WTC11 (cell line): ENCODE results near the gene C3orf22. TPM values are rescaled to one million over a fixed set of nuclear protein-coding genes. Genes with fewer than 3 reads are reported as not detected.

ENCODE experiments used
- ATAC-seq: fragments of 200-7000 bp; cut with Tn5 transposase; 2 replicates; pipeline ENCODE4 v1.10.0; 2021; ENCODE audit warnings: mild to moderate bottlenecking, moderate library complexity
- CTCF ChIA-PET: fragments of 300-600 bp; sonication (Branson Sonifier 250); formaldehyde crosslinking; loops from one replicate; lab custom pipeline; 2021; ENCODE audit warnings: antibody characterized with exemption; lab: Charles Lee
- POLR2A ChIA-PET: fragments of 350-600 bp; sonication (Branson Sonifier 250); formaldehyde crosslinking; loops from one replicate; lab custom pipeline; 2021; ENCODE audit warnings: antibody characterized with exemption; lab: Charles Lee
- DNase-seq: peaks from one replicate; pipeline ENCODE4 v3.0.0; 2021; ENCODE audit warnings: low spot score
- H3K27ac Mint-ChIP-seq: 2 replicates; pipeline ENCODE4 v1.8.0; 2021; ENCODE audit warnings: mixed read lengths
- H3K27me3 Mint-ChIP-seq: 2 replicates; pipeline ENCODE4 v1.8.0; 2021; ENCODE audit warnings: low read depth, mild to moderate bottlenecking, moderate library complexity, mixed read lengths
- H3K36me3 Mint-ChIP-seq: 2 replicates; pipeline ENCODE4 v1.8.0; 2021; ENCODE audit warnings: mixed read lengths
- H3K4me1 Mint-ChIP-seq: 2 replicates; pipeline ENCODE4 v1.8.0; 2022; ENCODE audit warnings: mixed read lengths
- H3K4me3 Mint-ChIP-seq: 2 replicates; pipeline ENCODE4 v1.8.0; 2021; ENCODE audit warnings: mild to moderate bottlenecking, moderate library complexity, mixed read lengths
- H3K9me3 Mint-ChIP-seq: 2 replicates; pipeline ENCODE4 v1.8.0; 2021; ENCODE audit warnings: mixed read lengths
- CREM ChIP-seq: sonication (generic); formaldehyde crosslinking; IDR thresholded peaks from 2 replicates; pipeline ENCODE4 v1.8.1; 2022; ENCODE audit warnings: mild to moderate bottlenecking, missing genetic modification reagents, moderate library complexity
- EMX1 ChIP-seq: fragments of 250-450 bp; sonication (Bioruptor Pico); IDR thresholded peaks from 2 replicates; pipeline ENCODE4 v1.8.0; 2021; ENCODE audit warnings: mild to moderate bottlenecking
- FOXJ3 ChIP-seq: sonication (generic); formaldehyde crosslinking; IDR thresholded peaks from 2 replicates; pipeline ENCODE4 v1.9.0; 2021; ENCODE audit warnings: missing genetic modification reagents, mild to moderate bottlenecking, borderline replicate concordance
- HMGA2 ChIP-seq: fragments of 250-450 bp; sonication (Bioruptor Pico); IDR thresholded peaks from 2 replicates; pipeline ENCODE4 v1.4.0; 2021; ENCODE audit warnings: mild to moderate bottlenecking, moderate library complexity
- MXD4 ChIP-seq: fragments of 250-450 bp; sonication (Bioruptor Pico); IDR thresholded peaks from 2 replicates; pipeline ENCODE4 v1.8.0; 2021; ENCODE audit warnings: mild to moderate bottlenecking, moderate library complexity, borderline replicate concordance
- NR2C2 ChIP-seq: sonication (generic); formaldehyde crosslinking; IDR thresholded peaks from 2 replicates; pipeline ENCODE4 v1.8.0; 2022; ENCODE audit warnings: mild to moderate bottlenecking, missing genetic modification reagents
- ZBTB21 ChIP-seq: sonication (generic); formaldehyde crosslinking; IDR thresholded peaks from 2 replicates; pipeline ENCODE4 v1.8.1; 2023; ENCODE audit warnings: mild to moderate bottlenecking, missing genetic modification reagents, borderline replicate concordance
- ZNF138 ChIP-seq: sonication (generic); formaldehyde crosslinking; conservative IDR thresholded peaks from 2 replicates; pipeline ENCODE4 v1.8.1; 2022; ENCODE audit warnings: mild to moderate bottlenecking, moderate library complexity, missing genetic modification reagents
- ZNF219 ChIP-seq: sonication (generic); formaldehyde crosslinking; IDR thresholded peaks from 2 replicates; pipeline ENCODE4 v1.8.0; 2023; ENCODE audit warnings: missing genetic modification reagents, mild to moderate bottlenecking, borderline replicate concordance
- ZNF396 ChIP-seq: fragments of 250-450 bp; sonication (Bioruptor Pico); IDR thresholded peaks from 2 replicates; pipeline ENCODE4 v1.8.0; 2021; ENCODE audit warnings: mild to moderate bottlenecking, moderate library complexity, borderline replicate concordance
- ZNF423 ChIP-seq: fragments of 250-450 bp; sonication (Bioruptor Pico); IDR thresholded peaks from 2 replicates; pipeline ENCODE4 v2.1.2; 2022; ENCODE audit warnings: mild to moderate bottlenecking, moderate library complexity
- total RNA-seq: library from RNA; stranded (reverse); gene quantifications from 3 replicates; pipeline ENCODE4 v1.2.3, GENCODE V29; 2021
- TF ChIP-seq, protein P1 (sequence below): fragments of 250-450 bp; sonication (Bioruptor Pico); IDR thresholded peaks from 2 replicates; pipeline ENCODE4 v1.9.0; 2021; ENCODE audit warnings: mild to moderate bottlenecking, borderline replicate concordance
- TF ChIP-seq, protein P2 (sequence below): sonication (generic); formaldehyde crosslinking; IDR thresholded peaks from 2 replicates; pipeline ENCODE4 v1.8.1; 2023; ENCODE audit warnings: mild to moderate bottlenecking, missing genetic modification reagents
- TF ChIP-seq, protein P3 (sequence below): sonication (generic); formaldehyde crosslinking; conservative IDR thresholded peaks from 2 replicates; pipeline ENCODE4 v1.8.1; 2023; ENCODE audit warnings: mild to moderate bottlenecking, low read depth, missing genetic modification reagents, moderate library complexity
- TF ChIP-seq, protein P4 (sequence below): sonication (generic); formaldehyde crosslinking; IDR thresholded peaks from 2 replicates; pipeline ENCODE4 v1.8.1; 2022; ENCODE audit warnings: missing genetic modification reagents, borderline replicate concordance

Gene C3orf22
- total RNA-seq, 1 experiment from 2014 or later = not detected

DNA sequence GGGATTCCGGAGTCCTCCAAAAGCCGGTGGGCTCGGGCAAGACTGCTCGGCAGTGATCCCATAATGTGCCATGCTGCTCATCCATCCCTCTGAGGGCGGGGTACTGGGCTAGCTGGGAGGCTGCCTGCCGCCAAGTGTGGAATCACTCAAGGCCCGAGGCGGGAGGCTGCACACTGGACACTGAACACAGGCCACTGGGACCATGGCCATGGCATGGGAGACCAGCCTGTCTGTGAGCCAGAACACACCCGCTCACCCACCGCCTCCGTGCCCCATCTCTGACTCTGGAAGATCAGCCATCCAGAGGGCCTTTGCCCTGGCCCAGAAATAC lies 1.4 kb downstream of the C3orf22 start (continued):
- TF ChIP-seq, protein P1, sequence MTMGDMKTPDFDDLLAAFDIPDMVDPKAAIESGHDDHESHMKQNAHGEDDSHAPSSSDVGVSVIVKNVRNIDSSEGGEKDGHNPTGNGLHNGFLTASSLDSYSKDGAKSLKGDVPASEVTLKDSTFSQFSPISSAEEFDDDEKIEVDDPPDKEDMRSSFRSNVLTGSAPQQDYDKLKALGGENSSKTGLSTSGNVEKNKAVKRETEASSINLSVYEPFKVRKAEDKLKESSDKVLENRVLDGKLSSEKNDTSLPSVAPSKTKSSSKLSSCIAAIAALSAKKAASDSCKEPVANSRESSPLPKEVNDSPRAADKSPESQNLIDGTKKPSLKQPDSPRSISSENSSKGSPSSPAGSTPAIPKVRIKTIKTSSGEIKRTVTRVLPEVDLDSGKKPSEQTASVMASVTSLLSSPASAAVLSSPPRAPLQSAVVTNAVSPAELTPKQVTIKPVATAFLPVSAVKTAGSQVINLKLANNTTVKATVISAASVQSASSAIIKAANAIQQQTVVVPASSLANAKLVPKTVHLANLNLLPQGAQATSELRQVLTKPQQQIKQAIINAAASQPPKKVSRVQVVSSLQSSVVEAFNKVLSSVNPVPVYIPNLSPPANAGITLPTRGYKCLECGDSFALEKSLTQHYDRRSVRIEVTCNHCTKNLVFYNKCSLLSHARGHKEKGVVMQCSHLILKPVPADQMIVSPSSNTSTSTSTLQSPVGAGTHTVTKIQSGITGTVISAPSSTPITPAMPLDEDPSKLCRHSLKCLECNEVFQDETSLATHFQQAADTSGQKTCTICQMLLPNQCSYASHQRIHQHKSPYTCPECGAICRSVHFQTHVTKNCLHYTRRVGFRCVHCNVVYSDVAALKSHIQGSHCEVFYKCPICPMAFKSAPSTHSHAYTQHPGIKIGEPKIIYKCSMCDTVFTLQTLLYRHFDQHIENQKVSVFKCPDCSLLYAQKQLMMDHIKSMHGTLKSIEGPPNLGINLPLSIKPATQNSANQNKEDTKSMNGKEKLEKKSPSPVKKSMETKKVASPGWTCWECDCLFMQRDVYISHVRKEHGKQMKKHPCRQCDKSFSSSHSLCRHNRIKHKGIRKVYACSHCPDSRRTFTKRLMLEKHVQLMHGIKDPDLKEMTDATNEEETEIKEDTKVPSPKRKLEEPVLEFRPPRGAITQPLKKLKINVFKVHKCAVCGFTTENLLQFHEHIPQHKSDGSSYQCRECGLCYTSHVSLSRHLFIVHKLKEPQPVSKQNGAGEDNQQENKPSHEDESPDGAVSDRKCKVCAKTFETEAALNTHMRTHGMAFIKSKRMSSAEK = no peak
- TF ChIP-seq ZNF138 (CRISPR knock-in tag) (no peak), ZBTB21 (CRISPR knock-in tag) (no peak), ZNF396 (CRISPR knock-in tag) (no peak), HMGA2 (CRISPR knock-in tag) (no peak), EMX1 (CRISPR knock-in tag) (no peak), NR2C2 (CRISPR knock-in tag) (no peak)

DNA sequence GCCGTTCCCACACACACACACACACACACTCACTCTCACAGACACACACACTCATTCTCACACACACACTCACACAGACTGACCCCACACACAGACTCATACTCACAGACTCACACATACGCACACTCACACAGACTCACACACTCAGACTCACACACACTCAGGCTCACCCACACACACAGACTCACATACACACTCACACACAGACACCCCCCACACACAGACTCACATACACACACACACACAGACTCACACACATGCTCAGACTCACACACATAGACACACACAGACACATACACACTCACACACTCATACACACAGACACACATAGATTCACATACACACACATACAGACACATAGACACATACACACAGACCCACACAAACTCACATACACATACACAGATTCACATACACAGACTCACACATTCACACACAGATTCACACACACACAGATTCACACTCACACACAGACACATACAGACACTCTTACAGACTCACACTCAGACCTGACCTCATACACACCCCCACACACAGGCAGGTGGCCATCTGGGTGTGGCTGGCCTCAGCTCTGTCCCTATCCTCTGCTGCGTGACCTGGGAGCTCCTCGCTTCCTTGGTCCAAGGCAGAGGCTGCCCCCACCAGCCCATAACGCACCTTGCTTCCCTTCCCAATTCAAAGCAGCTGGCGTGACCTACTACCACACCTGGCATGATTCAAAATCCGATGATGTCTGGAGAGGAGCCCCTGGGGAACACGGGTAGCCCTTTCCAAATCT lies 1.9 kb downstream of the C3orf22 start:
- CTCF ChIA-PET = no interaction called here
- POLR2A ChIA-PET = no interaction called here
- no peaks in the 10 kb centered on the region for H3K36me3 Mint-ChIP-seq
- H3K4me1 Mint-ChIP-seq = peaks cover 4% of the 10 kb centered on the region; the same call in 1 of the 2 replicates
- H3K27me3 Mint-ChIP-seq = no peaks in the 10 kb centered on the region; the same call in 1 of the 2 replicates
- DNase-seq (no peak), ATAC-seq (no peak)
- no peak overlapping the region for H3K4me3 Mint-ChIP-seq
- no peak overlapping the region for H3K27ac Mint-ChIP-seq
- TF ChIP-seq CREM (CRISPR knock-in tag) (no peak), NR2C2 (CRISPR knock-in tag) (no peak), ZNF423 (CRISPR knock-in tag) (no peak), ZNF219 (CRISPR knock-in tag) (no peak), FOXJ3 (CRISPR knock-in tag) (no peak), MXD4 (no peak)
- TF ChIP-seq, protein P2, sequence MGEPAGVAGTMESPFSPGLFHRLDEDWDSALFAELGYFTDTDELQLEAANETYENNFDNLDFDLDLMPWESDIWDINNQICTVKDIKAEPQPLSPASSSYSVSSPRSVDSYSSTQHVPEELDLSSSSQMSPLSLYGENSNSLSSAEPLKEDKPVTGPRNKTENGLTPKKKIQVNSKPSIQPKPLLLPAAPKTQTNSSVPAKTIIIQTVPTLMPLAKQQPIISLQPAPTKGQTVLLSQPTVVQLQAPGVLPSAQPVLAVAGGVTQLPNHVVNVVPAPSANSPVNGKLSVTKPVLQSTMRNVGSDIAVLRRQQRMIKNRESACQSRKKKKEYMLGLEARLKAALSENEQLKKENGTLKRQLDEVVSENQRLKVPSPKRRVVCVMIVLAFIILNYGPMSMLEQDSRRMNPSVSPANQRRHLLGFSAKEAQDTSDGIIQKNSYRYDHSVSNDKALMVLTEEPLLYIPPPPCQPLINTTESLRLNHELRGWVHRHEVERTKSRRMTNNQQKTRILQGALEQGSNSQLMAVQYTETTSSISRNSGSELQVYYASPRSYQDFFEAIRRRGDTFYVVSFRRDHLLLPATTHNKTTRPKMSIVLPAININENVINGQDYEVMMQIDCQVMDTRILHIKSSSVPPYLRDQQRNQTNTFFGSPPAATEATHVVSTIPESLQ = no peak
- TF ChIP-seq, protein P3, sequence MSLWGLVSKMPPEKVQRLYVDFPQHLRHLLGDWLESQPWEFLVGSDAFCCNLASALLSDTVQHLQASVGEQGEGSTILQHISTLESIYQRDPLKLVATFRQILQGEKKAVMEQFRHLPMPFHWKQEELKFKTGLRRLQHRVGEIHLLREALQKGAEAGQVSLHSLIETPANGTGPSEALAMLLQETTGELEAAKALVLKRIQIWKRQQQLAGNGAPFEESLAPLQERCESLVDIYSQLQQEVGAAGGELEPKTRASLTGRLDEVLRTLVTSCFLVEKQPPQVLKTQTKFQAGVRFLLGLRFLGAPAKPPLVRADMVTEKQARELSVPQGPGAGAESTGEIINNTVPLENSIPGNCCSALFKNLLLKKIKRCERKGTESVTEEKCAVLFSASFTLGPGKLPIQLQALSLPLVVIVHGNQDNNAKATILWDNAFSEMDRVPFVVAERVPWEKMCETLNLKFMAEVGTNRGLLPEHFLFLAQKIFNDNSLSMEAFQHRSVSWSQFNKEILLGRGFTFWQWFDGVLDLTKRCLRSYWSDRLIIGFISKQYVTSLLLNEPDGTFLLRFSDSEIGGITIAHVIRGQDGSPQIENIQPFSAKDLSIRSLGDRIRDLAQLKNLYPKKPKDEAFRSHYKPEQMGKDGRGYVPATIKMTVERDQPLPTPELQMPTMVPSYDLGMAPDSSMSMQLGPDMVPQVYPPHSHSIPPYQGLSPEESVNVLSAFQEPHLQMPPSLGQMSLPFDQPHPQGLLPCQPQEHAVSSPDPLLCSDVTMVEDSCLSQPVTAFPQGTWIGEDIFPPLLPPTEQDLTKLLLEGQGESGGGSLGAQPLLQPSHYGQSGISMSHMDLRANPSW (CRISPR knock-in tag) = no peak
- TF ChIP-seq, protein P4, sequence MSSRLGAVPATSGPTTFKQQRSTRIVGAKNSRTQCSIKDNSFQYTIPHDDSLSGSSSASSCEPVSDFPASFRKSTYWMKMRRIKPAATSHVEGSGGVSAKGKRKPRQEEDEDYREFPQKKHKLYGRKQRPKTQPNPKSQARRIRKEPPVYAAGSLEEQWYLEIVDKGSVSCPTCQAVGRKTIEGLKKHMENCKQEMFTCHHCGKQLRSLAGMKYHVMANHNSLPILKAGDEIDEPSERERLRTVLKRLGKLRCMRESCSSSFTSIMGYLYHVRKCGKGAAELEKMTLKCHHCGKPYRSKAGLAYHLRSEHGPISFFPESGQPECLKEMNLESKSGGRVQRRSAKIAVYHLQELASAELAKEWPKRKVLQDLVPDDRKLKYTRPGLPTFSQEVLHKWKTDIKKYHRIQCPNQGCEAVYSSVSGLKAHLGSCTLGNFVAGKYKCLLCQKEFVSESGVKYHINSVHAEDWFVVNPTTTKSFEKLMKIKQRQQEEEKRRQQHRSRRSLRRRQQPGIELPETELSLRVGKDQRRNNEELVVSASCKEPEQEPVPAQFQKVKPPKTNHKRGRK (CRISPR knock-in tag) = no peak
- peaks cover 4% of the 10 kb centered on the region; the same call in 1 of the 2 replicates for H3K9me3 Mint-ChIP-seq
